ENCODE measurements around the gene ANKRD6. TPM values are rescaled to one million over a fixed set of nuclear protein-coding genes. Genes with fewer than 3 reads are reported as not detected.

Gene ANKRD6
- total and polyA plus RNA-seq, 11 donors: 3.5 to 14.1 (median 10.2) TPM

DNA sequence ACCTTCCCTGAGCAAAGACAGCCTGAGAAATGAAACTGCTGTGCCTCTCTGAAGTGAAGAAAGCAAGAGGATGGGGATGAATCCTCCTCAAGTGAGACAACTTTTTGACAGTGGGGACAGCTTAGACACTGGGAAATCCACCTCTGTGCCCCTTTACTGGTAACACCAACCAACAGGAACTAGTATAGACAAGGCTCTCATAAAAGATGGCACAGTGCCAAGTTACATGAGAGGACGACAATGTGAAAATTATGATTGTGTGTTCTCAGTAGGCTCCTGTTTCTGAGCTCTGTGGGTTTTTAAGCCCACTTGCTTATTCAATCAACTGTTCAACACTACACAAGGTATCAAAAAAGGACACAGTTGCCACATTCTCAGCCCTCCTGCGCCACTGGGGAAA lies 247.2 kb downstream of the ANKRD6 start:
- Histone ChIP-seq H3K4me1 (peaks cover 0 to 35% (median 5%) of the 10 kb centered on the region in 12 donors), H3K9me3 (no peaks in the 10 kb centered on the region), H3K27me3 (no peaks in the 10 kb centered on the region), H3K4me3 (no peak overlapping the region), H3K36me3 (peaks cover 0 to 100% (median 87%) of the 10 kb centered on the region in 9 donors), H3K27ac (peak overlapping the region in 7 of 12 donors; percentile 14 to 69 (median 46))
- WGBS, 4 donors: 72 to 84% (median 74%) methylated on average over 2 of the region's 2 CpGs
- TF ChIP-seq, protein P1, sequence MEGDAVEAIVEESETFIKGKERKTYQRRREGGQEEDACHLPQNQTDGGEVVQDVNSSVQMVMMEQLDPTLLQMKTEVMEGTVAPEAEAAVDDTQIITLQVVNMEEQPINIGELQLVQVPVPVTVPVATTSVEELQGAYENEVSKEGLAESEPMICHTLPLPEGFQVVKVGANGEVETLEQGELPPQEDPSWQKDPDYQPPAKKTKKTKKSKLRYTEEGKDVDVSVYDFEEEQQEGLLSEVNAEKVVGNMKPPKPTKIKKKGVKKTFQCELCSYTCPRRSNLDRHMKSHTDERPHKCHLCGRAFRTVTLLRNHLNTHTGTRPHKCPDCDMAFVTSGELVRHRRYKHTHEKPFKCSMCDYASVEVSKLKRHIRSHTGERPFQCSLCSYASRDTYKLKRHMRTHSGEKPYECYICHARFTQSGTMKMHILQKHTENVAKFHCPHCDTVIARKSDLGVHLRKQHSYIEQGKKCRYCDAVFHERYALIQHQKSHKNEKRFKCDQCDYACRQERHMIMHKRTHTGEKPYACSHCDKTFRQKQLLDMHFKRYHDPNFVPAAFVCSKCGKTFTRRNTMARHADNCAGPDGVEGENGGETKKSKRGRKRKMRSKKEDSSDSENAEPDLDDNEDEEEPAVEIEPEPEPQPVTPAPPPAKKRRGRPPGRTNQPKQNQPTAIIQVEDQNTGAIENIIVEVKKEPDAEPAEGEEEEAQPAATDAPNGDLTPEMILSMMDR (IDR thresholded peaks at IDR 0.05): no peak
- no peak for TF ChIP-seq POLR2A (IDR thresholded peaks at IDR 0.05)
- intact Hi-C loops (cut with DNase I): loop anchor here in 1 of 10 donors (10.0 kb wide), 1 partner anchor 245 kb away; the partner anchor contains the start of gene ANKRD6
- ATAC-seq (peak in 3 of 4 donors; percentile 21 to 45 (median 29)), DNase-seq (no peak)

DNA sequence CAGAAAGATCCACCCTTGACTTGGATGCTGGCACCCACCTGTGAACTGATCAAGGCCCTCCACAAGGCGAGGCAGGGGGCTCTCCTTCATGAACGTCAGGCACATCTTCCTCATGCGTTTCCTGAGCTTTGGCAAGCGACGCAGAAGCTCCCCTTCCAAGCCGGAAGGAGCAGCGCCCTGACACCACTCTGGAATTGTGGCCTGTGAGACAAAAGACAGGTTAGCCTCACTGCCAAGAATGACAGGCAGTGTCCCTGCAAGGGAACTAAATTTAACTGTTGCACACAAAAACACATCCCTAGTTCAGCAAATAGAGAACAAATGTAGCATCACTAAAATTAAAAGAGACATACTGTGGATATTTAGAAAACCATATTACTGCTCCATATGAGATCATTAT lies 247.6 kb downstream of the ANKRD6 start:
- peak in 2 of 5 donors; percentile 32 to 37 for DNase-seq
- peak; percentile 32 to 72 (median 54) for ATAC-seq
- 52 to 69% (median 63%) methylated on average over 7 of the region's 7 CpGs for WGBS, 4 donors
- intact Hi-C loops (cut with DNase I): loop anchor here in 1 of 10 donors (10.0 kb wide), 1 partner anchor 246 kb away; the partner anchor contains the start of gene ANKRD6
- no peaks in the 10 kb centered on the region for H3K27me3 ChIP-seq
- H3K27ac ChIP-seq: peak overlapping the region in 7 of 12 donors; percentile 14 to 69 (median 46)
- peaks cover 0 to 100% (median 87%) of the 10 kb centered on the region in 9 donors for H3K36me3 ChIP-seq
- no peak overlapping the region for H3K4me3 ChIP-seq
- TF ChIP-seq, protein P1 (IDR thresholded peaks at IDR 0.05): no peak
- TF ChIP-seq POLR2A (IDR thresholded peaks at IDR 0.05): no peak
- H3K9me3 ChIP-seq: no peaks in the 10 kb centered on the region
- H3K4me1 ChIP-seq: peaks cover 0 to 31% (median 5%) of the 10 kb centered on the region in 12 donors

DNA sequence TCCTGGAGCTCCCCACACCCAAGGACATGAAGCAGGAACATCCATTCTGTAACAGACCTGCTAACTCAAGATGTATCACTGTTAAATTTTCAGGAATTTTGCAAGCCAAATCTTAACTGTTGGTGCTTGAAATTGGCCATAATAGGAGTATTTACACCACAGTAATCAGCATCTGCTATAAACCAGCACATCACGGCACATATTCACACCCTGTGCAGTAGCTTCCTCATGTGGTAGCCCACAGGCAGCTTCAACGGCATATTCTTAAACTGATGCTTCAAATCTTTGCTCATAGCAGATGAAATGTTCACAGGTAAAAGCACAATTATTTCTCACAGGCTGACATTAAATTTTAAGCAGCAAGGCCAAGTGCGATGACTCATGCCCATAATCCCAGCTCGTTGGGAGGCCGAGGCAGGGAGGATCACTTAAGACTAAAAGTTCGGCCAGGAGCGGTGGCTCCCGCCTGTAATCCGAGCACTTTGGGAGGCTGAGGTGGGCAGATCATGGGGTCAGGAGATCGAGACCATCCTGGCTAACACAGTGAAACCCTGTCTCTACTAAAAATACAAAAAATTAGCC lies 249.1 kb downstream of the ANKRD6 start:
- H3K36me3 ChIP-seq: peaks cover 0 to 100% (median 89%) of the 10 kb centered on the region in 9 donors
- WGBS, 4 donors: 86 to 99% (median 96%) methylated on average over 10 of the region's 10 CpGs
- intact Hi-C loops (cut with DNase I): loop anchor here in 1 of 10 donors (10.0 kb wide), 1 partner anchor 247 kb away; the partner anchor contains the start of gene ANKRD6
- peaks cover 0 to 19% (median 3%) of the 10 kb centered on the region in 12 donors for H3K4me1 ChIP-seq
- DNase-seq: no peak
- H3K4me3 ChIP-seq: no peak overlapping the region
- no peaks in the 10 kb centered on the region for H3K27me3 ChIP-seq
- no peaks in the 10 kb centered on the region for H3K9me3 ChIP-seq
- H3K27ac ChIP-seq: no peak overlapping the region
- no peak for TF ChIP-seq POLR2A (IDR thresholded peaks at IDR 0.05)
- TF ChIP-seq, protein P1 (IDR thresholded peaks at IDR 0.05): no peak
- no peak for ATAC-seq

DNA sequence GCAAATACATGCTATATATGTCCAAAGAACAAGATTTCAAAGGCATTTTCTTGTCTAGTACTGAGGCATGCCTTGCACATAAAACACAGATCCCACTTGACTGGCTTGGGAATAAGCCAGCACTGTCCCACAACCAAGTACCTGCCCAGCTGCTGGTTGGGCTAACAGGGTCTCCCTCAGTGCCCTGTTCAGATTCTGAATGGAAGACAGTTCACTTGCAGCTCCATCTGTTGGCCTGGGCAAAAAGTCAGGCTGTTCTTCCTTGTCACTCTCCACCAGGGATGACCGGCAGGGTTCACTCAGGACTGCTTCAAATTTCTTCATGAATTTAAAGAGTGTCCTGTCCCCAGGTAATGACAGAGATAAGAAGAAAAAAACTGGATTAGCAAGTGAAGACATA lies 250.0 kb downstream of the ANKRD6 start:
- no peak for DNase-seq
- H3K4me1 ChIP-seq: peaks cover 0 to 22% (median 5%) of the 10 kb centered on the region in 12 donors
- ATAC-seq: no peak
- no peaks in the 10 kb centered on the region for H3K9me3 ChIP-seq
- TF ChIP-seq, protein P1 (IDR thresholded peaks at IDR 0.05): no peak
- TF ChIP-seq POLR2A (IDR thresholded peaks at IDR 0.05): no peak
- H3K4me3 ChIP-seq: no peak overlapping the region
- peaks cover 0 to 100% (median 89%) of the 10 kb centered on the region in 9 donors for H3K36me3 ChIP-seq
- 77 to 96% (median 93%) methylated on average over 1 of the region's 1 CpG for WGBS, 4 donors
- intact Hi-C loops (cut with DNase I): loop anchor here in 1 of 10 donors (10.0 kb wide), 1 partner anchor 248 kb away; the partner anchor contains the start of gene ANKRD6
- H3K27me3 ChIP-seq: no peaks in the 10 kb centered on the region
- H3K27ac ChIP-seq: no peak overlapping the region

Data from heart left ventricle (tissue), 16 donors.